ENCODE data around the gene DOCK2.
"Not testable (repeated sequence)": the region's sequence is repeated elsewhere in the genome, so short reads cannot be mapped to it uniquely, and the experiment has no call there.

Gene DOCK2

DNA sequence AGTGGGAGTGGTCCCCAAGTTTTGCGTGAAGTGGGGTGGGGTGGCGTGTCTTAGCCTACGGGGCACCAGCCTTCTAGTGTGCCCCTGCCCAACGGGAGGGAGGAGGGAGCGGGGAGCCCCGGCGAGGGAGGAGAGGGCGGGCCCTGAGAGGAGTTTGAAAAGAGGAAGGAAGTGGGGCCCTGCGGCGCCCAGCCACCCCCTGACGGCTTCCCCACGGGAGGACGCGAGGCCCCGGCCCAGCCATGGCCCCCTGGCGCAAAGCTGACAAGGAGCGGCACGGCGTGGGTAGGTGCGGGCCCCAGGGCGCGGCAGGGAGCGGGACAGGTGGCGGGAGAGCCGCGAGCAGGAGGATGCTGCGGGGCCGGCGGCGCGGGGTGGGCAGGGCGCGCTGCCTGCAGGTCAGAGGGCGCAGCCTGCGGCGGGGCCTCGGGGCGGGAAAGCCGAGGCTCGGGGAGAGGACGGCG lies at the start of gene DOCK2:
TSS of gene DOCK2 (plus strand) at position 191 of the 464 bp plus-strand sequence. CDS start at position 243, 52 bp downstream.
- DNase-seq = peak; percentile 43 to 57

DNA sequence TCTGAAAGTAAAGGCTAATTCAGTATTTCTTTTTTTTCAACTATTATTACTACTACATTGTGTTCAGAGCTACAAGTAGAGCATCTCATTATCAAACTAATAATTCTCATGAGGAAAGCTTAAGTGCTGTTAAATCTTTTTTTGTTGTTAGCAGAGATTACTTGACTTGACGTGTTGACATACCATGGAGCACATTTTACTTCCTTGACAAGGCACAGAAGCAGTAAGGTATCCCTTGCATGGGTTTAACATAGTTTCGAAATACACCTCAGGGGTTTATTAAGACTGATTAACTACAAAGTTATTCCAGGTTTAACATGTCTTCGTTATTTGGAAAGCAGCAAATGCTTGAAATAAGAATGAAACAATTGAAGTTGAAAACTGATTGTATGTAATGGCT lies 46.5 kb upstream of the DOCK2 start:
- no peak for DNase-seq

DNA sequence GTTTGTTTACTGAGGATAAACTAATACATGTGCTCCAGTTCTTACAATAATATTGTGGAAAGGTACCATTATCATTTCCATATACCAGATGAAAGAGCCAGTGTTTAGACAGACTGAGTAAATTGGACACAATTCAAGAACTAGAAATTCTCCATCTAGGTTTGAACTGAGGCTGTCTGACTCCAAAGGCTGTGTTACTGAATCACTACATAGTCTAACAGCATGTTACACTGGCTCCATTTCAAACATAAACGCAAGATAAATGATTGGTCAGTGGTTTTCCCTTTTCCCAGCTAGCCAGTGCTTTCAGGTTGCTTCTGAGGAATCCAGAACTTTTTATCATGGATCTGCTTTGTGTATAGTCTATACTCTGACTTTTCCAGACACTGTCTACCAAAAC lies 45.4 kb upstream of the DOCK2 start:
- DNase-seq = no peak

DNA sequence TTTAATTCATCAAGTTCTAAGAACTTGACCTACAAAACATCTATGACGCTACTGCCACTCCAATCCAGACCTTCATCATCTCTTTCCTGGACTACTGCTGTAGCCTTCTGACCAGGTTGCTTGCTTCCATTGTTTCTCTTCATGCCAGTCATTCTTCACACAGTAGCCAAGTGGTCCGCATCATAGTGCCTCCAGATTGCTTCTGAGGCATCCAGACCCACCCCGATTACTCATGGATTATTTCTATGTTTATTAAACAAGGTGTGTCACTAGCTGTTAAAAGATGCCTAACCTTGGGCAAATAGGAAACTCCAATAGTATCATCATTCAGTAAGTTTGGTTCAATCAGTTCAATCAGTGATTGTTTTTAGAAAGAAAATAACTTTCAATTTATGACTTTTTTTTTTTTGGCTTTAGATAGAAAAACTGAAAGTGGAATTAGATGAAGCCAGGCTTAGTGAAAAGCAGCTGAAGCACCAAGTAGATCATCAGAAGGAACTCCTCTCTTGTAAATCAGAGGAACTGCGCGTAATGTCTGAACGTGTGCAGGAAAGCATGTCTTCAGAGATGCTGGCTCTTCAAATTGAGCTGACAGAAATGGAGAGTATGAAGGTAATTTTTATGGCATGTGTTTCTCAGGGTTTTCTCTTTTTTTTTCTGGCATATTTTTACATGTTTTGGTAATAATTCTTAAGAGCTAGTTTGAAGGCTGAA lies 44.0 kb upstream of the DOCK2 start:
- no peak for DNase-seq

DNA sequence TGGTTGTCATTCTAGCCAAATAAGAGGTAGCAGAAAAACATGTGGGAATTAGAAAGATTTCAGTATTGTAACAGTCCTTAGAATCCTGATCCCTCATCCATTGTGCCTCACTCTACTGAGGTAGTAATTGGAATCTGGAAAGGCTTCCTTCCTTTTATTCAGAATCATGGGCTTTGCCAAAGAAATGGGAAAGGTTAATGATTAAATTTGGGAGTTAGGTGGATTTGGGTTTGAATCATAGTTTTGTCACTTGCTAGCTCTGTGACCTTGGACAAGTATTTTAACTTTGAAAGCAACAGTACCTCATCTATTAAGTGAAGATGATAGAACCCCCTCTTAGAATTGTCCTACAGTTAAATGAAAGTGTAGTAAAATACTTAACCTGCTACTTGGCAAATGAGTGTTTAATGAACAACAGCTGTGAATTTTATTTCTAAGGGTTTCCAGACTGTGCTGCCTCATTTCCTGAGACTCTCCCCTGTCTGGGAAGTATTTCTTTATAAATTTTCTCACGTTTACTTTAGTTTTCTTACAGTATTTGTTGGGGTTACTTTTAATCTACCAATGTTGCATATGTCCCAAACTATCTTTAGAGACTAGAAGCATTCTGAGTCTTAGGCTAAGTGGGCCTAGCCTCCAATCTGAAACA lies 41.8 kb upstream of the DOCK2 start:
- no peak for DNase-seq

DNA sequence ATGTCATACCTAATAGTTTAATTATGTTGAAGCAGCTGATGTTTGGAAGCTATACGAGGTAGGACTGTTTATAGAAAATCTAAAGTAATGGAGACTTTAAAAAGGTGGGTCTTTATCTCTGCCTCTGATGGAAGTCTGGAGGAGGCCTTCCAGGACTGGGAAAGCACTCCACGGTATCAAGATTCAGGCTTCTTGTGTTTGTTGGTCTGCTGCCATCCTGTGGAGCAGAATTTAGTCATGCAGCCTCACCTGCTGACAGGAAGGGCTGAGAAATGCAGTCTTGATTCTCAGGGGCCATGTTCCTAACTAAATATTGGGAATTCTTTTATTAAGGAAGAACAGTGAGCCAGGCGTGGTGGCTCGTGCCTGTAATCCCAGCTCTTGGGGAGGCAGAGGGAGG lies 37.6 kb upstream of the DOCK2 start:
- no peak for DNase-seq

DNA sequence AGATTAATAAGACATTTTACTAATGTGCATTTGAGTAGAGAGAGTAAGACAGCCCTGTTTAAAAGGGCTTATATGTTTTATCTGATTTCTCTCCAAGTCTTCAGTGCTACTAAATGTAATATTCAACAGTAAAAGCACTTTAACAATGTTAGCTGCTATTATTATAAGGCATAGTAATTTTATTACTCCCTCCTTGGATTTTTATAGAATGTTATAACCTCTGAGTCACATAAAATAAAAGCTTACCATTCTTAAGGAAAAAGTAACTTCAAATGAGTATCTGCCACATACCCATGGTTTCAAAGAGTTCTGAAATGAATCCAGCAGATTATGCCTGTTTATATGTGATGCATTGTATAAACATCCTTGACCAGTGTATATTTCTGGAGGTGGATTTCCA lies 34.5 kb upstream of the DOCK2 start:
- DNase-seq = no peak

DNA sequence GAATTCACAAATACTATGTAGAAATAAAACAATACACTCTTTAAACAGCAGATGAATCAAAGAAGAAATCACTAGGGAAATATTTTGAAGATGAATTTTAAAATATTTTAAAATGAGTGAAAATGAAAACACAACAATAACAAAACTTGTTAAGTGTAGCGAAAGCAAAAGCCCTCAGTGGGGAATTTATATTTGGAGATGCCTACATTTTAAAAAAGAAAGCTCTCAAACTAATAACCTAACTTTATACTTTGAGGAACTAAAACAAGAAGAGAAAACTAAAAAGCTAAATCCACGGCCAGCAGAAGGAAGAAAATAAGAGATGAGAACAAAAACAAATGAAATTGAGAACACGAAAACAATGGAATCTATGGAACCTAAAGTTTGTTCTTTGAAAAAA lies 30.8 kb upstream of the DOCK2 start:
- no peak for DNase-seq

DNA sequence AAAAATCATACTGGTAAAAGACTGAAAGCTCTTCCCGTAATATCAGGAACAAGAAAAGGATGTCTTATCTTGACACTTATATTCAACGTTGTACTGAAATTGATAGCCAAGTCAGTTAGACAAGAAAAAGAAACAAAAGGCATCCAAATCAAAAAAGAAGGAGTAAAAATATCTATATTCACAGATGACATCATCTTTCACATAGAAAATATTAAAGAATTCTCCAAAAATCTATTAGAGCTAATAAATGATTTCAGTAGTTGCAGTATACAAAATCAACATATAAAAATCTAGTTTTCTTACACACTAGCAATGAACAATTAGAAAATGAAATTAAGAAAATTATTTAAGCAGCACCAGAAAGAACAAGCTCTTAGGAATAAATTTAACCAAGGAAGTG lies 29.2 kb upstream of the DOCK2 start:
- no peak for DNase-seq

DNA sequence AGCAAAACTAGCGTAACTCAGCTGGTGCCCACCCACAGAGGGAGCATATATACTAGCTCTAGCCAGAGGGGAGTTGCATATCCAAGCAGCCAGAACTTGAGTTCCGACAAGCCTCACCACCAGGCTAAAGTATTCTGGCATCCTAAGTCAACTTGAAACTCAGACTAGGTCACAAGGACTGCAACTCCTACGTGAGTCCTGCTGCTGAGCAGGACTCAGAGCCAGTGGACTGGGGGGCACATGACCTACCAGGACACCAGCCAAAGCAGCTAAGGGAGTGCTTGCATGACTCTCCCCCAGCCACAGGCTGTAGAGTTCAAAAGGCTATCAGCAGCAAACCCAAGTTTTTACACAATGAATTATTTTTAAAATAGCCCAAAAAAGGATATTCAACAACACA lies 27.4 kb upstream of the DOCK2 start:
- DNase-seq = no peak

DNA sequence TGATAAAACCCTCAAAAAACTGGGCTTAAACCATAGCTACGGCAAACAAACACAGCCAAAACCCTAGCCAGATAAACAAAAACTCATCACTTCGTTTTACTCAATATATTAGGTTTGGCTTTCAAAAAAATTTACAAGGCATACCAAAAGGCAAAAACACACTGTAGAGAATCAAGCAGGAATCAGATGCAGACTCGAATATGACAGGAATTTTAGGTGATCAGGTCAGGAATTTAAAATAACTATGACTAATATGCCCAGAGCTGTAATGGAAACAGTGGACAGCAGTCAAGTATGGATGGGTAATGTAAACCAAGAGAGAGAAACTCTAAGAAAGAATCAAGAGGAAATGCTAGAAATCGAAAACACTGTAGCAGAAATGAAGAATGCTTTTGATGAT lies 26.5 kb upstream of the DOCK2 start:
- DNase-seq = no peak

DNA sequence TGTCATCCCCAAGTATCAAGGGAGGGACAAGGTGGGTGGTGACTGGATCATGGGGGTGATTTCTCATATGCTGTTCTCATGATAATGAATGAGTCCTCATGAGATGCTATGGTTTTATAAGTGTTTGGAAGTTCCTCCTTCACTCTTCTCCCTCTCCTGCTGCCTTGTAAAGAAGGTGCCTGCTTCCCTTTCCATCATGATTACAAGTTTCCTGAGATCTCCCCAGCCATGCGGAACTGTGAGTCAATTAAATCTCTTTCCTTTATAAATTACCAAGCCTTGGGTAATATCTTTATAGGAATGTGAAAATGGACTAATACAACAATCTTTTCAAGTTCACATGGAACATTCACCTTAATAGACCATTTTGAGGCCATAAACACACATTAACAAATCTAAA lies 21.5 kb upstream of the DOCK2 start:
- DNase-seq = no peak

DNA sequence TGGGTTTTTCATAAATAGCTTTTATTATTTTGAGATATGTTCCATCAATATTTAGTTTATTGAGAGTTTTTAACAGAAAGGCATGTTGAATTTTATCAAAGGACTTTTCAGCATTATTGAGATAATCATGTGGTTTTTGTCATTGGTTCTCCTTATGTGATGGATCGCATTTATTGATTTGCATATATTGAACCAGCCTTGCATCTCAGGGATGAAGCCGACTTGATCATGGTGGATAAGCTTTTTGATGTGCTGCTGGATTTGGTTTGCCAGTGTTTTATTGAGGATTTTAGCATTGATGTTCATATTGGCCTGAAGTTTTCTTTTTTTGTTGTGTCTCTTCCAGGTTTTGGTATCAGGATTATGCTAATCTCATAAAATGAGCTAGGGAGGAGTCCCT lies 12.8 kb upstream of the DOCK2 start:
- DNase-seq = not testable (repeated sequence)

DNA sequence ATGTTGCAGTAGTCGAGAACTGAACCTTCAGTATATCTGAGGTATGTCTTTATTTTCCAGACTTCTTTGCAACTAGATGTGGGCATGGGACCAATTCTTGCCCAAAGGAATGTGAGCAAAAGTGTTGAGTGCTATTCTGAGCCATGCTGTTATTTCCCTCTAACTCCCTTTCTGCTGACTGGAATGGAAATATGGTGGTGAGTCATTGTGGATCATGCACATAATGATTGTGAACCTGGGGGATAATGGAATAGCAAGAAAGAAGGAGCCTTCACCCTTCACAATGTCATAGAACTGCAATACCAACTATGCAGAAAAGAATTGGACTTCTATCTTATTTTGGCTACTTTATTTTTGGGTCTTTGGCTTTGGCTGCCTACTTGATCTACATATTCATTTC lies 10.3 kb upstream of the DOCK2 start:
- no peak for DNase-seq

DNA sequence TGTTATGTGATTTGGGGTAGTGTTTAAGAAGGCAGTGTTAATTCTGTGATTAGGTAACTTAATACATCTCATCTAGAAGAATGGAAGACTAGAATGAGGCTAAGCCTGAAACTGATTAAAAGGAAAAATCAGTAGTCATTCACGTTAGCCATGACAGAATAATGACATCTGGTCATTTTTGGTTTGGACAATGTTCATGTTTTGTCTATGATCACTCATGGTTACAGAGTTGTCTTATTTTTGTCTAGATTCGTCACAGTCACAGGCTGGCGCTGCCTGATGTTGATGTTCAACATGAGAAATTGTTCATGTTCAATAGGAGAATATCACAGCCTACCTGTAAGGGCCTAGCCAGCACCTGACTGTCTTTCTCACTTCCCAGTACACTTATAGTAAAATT lies 9.5 kb upstream of the DOCK2 start:
- no peak for DNase-seq

DNA sequence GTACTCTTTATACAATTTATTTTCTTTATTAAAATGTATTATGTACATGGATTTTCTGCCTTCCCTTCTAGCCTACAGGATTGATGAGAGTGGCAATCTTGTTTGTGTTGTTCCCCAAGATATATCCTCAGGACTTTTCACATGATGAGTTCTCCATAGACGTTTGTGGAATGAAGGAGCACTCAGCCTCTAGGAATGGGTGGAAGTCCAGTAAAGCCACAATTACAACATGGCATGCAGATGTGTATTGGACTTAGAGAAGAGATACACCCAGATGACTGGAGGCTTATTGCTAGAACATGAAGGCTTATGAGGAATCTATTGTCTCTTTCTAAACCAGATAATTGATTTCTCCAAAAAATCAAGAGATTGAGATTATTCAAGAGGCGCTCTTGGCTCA lies 8.2 kb upstream of the DOCK2 start:
- DNase-seq = no peak

DNA sequence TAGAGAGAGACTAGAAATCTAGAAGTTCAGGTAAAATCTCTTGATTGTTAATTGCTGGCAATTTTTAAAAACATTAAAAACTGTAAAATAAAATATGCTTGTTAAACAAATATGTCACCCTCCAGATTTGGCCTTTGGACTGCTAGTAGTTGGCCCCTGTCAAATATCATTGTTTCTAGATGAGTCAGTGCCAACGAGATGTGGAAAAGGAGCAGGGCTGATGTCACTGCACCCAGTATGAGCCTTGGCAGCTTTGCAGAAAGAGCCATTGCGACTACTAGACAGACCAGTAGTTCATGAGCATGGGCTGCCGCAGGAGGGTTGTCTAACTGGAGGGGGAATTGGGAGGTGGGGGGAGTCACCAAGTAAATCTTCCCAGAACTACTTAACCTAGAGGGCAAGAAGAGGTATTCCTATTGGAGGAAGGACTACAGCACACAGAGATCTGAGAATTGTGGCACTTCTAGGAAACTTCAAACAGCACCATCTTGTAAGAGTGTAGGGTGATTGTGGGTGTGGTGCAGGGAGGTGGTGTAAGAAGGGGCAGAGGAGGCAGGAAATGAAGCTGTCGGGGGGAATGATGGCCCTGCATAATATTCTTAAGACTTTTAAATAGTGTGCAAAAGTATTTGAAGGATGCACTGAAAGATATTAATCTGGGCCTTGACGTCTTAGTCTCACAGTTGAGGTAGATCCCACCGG lies 7.1 kb upstream of the DOCK2 start:
- no peak for DNase-seq

DNA sequence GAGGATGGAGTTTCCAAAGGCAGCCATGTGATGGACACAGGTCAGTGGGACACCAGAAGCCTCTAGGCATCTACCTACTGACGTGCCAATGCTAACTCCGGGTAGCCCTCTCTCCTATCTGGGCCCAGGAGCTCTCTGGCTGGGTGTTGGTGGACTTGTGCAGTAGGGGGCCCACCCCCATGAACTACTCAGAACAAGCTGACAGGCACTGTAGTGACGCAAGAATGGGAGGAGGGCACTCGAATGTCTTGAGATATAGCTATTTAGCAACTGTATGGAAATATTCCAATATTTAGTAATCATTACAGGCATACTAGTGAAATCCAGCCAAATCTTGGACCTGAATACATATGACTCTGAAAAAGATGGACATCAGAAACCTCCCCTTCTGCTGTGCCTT lies 5.7 kb upstream of the DOCK2 start:
- DNase-seq = no peak

DNA sequence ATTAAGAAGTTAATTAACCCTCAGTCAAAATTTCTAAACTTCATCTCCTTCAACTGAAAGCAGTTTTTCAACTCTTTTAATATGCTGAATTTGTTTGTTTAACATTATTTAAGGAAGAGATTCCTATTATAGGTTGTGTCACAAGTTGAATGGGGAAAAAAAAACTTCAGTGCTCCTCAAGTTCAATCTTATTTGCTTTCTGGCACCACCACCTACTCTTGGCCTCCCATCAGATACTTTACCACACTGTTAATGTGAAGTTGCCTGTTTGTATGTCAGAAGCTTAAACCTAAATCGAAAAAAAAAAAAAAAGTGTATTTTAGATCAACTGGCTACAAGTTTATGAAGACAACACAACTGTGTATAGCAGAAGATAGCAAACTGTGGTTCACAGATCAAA lies 4.1 kb upstream of the DOCK2 start:
- DNase-seq = no peak

DNA sequence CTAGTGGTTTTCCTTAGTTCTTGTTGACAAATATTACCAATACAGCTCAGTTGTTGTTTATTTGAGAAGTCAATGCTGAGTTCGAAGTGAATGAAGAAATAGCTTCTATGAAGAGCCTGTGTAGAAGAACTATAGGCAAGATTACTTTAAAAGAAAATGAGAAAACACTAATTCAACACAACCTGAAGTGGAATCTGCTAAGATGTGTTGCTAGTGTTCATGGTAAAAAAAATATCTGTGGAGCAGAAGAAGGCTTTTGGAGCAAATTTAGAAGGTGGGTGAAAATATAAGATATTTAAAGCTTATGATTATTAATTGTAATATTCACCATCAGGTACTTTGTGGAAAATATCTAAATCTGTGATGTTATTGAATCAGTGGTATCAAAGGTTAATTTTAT lies 2.5 kb upstream of the DOCK2 start:
- no peak for DNase-seq

DNA sequence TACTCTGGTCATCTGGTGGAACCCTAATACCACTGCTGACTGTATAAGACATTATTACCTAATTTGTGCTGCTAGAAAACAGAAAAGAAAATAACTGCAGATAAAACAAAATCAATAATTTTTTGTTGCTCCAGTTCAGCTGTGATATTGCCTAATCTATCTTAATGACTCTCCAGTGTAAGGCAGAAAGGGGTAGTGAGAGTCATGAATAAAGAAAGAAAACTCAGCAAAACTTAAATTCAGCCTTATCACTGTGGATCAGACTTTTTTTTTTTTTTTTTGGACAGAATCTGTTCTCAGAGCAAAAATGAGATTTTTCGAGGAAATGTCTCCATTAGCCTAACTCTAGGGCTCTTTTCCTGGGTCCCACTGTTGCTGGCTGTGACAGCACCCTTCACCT lies 1.1 kb upstream of the DOCK2 start:
- no peak for DNase-seq

DNA sequence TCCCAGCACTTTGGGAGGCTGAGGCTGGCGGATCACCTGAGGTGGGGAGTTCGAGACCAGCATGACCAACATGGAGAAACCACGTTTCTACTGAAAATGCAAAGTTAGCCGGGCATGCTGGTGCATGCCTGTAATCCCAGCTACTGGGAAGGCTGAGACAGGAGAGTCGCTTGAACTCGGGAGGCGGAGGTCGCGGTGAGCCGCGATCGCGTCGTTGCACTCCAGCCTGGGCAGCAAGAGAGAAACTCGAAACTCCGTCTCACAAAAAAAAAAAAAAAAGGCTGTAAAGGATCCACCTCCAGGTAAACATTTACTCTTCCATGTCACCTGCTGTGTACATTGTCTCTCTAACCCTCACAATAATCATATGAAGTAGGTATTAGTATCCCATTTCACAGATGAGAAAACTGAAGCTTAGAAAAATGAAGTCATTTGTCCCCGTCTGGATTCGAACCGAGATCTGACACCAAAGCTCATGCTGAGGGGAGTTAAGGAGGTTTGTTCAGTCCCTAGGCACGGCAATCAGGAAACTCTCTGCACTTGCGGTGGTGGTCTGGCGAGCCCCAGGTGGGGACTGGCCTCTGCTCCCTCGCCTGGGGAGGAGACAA lies 494 bp upstream of the DOCK2 start:
- DNase-seq = no peak

DNA sequence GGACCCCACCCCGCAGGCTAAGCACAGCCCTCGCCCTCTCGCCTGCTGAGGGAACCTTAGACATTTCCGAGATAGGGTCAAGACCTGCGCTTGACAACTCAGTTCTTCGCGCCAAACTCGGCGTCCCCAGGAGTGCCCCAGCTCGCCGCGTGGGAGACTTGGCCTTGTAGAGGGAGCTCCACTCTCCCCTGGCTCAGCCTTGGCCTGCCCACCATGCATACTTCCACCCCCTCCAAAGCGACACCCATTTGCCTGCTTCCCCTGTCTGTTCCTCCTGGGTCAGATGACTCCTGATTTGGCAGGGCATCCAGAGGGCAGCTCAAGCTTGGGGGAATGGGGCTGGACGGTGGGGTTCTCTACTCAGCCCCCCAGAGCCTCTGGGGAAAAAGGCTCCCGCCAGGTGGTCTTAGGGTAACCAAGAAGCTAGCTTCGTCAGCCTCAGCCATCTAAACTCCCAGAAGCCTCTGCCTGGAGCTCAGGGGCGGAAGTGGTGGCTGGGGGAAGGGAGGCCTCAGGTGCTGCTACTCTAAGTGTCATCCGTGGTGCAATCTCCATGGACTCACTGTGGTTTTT lies 560 bp downstream of the DOCK2 start:
- DNase-seq = peak; percentile 55

Measured in stimulated activated CD4-positive, alpha-beta T cell treated with anti-CD3 and anti-CD28 coated beads, Interleukin-2, amount 100 ng/mL, for 48 hours (primary cell).